Measurements from ENCODE around the gene HNRNPUL1.
"Not testable (repeated sequence)": the region's sequence is repeated elsewhere in the genome, so short reads cannot be mapped to it uniquely, and the experiment has no call there.

The HNRNPUL1 gene

DNA sequence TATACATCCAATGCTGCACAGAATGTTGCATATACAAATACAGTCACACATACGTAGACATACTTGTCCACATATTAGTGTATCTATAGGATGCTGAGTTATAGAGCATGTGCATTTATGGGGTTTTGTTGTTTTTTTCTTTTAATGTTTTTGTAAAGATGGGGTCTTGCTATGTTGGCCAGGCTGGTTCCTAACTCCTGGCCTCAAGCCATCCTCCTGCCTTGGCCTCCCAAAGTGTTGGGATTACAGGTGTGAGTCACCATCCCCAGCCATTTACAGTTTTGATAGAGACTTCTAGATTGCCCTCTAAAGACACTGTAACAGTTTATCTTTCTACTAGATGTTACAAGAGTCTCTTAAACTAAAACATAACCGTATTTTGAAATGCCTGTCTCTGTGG is 14.3 kb downstream of the HNRNPUL1 start:
- no peak for DNase-seq

DNA sequence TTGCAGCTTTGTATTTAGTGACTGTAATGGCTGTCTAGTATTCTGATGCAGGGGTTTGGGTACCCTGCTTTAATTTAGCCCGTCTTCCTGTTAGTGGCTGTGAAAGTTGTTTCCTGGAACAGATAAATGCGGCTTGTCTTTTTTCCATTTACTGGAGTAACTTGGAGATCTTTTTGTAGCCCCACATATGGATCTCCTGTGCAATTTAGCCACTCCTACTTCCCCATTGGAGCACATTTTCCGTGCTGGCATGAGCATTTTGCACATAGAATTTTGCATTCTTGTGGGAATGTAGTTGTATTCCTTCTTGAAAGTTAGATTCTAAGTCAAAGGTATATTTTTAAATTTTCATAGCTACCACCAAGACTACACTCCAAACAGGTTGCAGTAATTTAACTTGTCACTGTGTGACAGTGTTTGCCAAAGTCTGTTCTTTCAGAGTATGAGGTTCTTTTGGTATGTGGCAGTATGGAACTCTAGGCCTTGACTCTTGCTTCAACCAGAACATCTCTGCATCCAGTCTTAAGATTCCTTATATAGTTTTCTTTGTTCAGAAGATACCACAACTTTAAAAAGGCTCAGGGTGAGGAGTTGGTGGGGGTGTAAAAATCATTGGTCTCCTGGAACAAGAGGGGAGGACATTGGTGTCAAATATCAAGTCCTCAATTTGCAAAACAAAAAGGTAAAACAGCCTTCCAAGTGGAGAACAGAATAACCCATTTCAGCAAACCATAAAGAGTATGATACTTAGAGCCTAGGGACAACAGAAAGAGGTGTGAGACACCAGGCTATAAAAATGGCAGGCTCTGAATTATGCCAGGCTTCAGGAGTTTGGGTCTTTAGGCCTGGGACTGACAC is 24.7 kb downstream of the HNRNPUL1 start:
- no peak for DNase-seq

DNA sequence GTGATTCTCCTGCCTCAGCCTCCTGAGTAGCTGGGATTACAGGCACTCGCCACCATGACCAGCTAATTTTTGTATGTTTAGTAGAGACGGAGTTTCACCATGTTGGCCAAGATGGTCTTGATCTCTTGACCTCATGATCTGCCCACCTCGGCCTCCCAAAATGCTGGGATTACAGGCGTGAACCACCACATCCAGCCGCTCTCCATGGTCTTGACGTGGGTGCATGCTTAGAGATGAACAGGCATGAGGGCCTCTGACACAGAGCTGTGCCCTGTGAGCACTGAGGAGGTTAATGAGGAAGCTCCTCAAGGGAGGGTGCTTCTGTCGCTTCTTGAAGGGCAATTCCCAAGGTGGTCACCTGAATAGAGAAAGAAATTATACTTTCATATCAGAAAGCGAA is 25.6 kb downstream of the HNRNPUL1 start:
- not testable (repeated sequence) for DNase-seq

DNA sequence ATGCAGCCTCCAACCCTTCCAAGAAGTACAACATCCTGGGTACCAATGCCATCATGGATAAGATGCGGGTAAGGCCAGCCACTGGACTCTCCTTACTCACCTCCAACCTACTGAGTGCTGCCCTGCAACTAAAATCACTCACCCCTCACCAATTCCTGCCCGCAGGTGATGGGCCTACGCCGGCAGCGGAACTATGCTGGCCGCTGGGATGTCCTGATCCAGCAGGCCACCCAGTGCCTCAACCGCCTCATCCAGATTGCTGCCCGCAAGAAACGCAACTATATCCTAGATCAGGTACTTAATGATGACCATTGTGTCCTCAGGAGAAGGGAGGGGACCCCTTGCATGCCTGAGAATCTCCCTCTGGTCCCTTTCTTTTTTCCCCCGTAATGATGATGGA is 30.2 kb downstream of the HNRNPUL1 start:
- DNase-seq = no peak

DNA sequence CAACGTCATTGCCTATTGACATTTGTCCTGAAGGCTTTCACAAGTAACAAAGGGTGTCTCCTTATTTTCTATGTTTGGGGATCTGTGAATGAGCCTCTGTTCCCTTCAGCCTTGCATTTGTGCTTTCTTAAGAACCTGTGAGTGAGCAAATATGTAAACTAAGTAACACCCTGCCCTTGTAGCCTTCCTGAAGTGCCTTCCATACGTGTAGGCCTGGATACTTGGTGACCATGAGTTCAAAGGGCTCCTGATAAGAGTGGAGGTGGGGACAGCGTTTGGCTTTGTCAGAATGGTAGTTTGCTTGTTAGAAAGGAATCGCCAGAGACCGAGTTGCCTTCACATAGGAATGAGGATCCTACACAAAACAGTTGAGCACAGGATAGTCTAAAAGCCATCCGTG is 31.3 kb downstream of the HNRNPUL1 start:
- no peak for DNase-seq

DNA sequence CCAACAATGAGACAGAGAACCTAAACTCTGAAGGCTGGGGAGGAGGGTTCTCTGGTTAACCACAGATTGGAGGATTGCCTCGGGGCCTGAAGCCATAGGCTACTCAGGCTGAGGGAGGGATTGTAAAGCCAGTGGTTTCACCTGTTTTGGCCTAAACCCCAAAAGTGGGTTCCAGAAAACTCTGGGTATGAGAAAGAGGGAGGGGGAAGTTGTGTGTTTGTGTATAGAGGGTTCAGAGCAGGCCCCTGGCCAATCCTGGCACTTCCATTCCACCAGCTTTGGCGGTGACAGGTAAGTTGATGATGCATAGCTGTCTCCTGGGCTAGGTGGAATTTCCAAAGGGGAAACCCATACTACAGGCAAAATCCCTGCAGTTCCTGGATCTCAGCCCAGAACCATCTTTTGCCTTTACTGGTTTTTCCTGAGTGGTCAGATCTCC is 32.3 kb downstream of the HNRNPUL1 start:
- DNase-seq = no peak

DNA sequence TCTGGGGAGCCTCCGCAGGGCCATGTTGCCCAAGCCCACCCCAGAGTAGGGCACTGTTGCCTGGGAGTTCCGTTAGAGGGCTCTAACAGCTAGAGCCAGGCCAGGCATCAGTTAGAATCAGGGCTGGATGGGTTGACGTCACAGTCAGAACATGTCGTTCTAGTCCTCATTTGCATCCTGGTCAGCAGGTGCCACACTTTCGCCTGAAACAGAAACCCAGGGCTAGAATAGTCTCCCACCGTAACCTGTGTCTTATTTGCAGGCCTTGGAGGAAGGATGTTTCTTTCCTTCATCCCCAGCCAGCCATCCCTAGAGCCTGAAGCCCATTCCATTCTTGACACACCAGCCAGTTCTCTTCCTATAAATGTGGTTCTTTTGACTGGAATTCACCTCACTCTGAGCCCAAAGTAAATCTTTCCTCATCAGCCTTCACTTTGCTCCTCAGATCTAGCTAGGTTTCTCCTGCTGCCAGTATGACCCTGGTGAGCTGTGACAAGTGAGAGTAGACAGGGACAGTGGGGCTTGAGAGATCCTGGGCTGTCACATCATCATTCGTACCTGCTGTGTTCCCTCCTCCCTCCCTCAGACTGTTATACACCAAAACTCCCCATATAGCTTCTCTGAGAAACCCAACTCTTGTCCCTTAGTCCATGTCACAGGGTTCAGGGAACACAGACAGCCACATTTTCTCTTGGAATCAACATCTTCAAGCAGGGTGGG is 33.6 kb downstream of the HNRNPUL1 start:
- no peak for DNase-seq

DNA sequence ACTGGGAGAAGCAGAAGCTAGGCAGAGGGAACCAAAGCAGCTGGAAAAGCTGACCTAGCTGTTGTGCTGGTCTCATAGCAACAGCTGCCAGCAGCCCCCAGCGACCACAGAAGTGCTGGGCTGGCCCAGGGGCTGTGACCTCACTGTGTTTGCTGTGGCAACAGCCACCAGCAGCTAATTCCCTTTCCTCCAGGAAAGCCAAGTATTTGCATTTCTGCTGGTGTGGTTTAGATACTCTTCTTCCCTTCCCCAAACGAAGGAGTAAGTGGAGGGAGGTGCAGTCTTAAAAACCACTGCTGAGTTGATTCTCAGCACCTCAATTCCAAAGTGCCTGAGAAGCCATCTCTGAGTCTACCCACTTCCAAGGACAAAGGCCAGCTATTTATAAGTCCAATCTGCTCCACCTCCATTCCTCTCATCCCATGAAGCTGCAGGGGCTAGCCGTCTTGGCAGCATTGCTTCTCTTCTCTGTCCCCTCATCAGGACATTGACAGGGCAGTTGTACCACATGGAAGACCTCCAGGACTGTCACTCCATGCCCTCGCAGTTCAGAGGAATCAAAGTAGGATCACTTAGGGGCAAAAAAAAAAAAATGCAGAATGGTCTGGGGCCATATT is 34.3 kb downstream of the HNRNPUL1 start:
- no peak for DNase-seq

DNA sequence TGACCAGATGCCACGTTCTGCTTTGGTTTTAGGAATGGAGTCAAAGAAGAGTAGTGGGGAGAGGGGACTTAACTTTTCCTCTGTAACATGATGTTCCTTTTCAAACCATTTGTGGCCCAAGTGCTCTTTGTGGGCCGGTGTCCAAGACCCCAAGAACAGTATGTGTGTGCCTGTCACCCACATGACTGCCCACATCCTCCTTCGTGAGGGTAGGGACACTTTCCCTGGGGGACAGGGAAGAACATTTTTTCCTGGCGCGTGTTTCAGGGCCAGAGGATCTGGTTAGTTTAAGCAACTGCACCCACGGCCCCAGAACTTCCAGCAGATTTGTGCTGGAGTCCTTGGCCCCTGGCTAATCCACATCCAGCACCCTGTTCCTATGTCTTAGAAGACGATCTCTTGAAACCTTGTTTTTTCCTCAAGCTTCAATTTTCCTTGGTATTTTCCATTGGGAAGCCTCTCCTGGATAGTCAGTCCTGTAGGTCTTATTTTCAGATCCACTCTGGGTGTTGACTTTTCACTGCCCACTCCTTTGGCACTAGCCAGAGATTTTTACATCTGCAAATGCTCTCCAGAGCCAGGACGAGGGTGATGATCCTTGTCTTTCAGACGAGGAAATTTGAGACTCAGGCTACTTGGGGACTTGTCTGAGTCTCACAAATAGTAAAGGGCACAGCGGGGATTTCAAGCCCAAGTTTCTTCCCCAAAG is 35.0 kb downstream of the HNRNPUL1 start:
- DNase-seq = no peak

DNA sequence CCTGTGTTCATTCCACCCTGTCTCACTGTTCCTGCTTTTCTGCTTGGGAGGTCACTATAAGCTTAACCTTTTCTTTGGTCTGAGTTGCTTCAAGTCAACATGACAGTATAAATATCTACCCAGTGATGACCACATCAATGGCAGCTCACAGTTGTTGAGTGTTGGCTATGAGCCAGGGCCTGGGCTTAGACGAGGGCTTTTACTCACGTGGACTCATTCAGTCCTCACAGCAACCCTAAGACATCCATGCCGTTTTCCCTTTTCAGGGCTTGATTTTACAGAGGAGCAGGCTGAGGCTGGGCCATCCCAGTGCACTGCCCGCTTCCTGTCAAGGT is 35.5 kb downstream of the HNRNPUL1 start:
- DNase-seq = no peak

DNA sequence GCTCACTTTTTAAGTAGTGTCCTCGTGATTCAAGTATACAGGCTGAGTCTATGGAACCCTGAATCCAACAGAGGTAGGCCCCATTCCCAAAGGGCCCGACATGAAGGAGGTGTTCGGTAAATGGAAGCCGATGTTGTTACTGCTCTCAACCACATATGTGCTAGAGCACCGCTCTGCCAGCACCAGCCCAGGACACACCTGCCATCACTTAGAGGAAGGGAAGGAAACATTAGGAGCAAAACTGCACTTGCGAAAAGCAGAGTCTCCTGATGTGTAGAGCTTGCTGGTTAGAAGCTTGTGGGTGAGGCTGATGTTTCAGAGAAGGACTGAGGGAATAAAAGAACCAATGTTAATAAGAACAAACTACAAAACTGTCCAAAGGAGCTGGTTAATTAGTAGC is 36.4 kb downstream of the HNRNPUL1 start:
- no peak for DNase-seq

DNA sequence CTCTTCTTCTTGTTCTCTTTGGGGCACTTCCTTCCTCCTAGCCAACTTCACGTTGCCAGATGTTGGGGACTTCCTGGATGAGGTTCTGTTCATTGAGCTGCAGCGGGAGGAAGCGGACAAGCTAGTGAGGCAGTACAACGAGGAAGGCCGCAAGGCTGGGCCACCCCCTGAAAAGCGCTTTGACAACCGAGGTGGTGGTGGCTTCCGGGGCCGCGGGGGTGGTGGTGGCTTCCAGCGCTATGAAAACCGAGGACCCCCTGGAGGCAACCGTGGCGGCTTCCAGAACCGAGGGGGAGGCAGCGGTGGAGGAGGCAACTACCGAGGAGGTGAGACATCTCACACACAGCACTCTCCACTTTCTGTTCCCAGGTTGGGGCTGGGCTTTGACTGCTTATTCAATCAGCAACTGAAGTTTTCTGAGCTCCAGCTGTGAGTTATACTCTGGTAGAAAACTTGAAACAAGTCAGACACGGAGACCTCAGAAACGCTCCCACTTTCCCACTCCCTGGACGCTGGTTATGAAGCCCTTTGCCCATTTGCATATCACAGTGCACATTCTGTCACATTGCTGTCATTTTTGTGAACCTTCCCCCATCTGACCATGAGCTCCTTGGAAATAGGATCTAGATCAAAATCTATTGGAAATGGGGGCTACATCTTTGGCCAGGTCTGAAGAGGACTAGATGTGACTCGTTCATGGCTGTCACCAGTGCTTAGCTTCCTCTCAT is 38.6 kb downstream of the HNRNPUL1 start:
- peak; percentile 80 for DNase-seq

DNA sequence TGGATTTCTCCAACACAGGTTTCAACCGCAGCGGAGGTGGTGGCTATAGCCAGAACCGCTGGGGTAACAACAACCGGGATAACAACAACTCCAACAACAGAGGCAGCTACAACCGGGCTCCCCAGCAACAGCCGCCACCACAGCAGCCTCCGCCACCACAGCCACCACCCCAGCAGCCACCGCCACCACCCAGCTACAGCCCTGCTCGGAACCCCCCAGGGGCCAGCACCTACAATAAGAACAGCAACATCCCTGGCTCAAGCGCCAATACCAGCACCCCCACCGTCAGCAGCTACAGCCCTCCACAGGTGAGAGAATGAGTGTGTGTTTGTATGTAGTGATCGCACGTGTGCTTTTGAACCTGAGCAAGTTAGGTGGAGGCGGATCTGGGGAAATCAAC is 39.8 kb downstream of the HNRNPUL1 start:
- no peak for DNase-seq

DNA sequence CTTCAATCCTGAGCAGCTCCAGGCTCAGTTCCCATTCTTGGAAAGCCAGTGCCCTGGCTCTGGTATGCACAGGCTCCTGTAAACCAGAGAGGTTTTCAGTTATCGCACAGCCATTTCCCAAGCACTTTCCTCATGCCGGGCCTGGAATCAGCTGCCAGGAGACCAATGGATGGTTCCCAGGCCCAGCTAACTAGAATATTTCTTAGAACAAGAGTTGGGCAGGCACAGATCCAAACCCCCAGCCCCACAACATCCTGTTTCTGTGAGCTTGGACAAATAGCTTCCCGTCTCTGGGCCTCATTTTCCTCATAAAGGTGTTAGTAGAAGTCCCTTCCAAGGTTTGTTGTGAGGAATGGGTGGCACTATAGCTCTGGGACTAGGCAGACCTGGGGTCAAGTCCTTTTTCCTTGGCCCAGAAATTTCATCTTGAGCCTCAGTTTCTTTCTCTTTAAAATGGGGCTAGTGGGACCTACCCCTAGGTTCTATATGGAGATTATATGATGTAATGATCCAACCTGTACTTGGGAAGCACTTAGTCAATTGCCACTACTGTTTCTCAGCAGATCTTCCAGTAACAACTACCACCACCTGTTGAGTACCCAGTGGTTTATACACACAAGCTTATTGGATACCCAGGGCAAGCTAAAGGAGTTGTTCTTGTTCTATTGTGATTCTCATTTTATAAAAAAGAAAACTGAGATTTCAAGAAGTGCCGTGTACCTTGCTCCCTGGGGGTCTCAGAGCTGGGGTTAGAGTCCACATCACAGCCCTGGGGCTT is 40.7 kb downstream of the HNRNPUL1 start:
- DNase-seq = no peak

DNA sequence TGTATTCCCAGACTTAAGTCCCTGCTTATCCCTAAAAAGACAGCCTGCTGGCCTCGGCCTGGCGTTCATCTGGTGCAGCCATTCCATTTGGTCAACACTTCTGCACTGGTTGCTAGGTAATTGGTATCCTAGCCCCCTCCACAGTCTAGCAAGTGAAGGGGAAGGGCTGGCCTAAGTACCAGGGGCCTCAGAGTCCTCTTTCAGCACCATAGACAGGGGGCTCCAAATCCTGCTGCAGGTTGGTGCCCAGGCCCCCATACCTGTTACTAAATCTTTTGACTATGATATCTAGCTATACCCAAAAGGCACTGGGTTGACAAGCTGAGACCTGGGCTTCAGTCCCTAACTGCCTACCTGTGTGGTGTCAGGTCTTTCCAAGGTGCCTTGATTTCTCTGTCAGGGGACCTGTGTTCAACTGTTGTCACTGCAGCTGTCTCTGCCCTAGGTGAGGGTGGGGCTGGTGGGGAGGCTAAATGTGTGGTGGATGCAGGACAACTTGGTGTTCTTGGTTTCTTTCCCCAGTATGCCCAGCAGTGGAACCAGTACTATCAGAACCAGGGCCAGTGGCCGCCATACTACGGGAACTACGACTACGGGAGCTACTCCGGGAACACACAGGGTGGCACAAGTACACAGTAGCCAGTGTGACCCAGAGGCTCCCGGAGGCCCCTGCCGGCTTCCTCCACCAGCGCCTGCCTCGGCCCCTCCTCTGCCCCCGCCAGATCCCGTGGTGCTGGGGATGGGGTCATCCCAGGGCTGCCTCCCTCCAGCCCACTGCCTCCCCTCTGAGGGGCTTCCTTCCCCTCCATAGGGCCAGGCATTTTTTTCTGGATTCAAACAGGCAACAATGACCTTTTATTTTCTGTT is 42.0 kb downstream of the HNRNPUL1 start:
- no peak for DNase-seq

DNA sequence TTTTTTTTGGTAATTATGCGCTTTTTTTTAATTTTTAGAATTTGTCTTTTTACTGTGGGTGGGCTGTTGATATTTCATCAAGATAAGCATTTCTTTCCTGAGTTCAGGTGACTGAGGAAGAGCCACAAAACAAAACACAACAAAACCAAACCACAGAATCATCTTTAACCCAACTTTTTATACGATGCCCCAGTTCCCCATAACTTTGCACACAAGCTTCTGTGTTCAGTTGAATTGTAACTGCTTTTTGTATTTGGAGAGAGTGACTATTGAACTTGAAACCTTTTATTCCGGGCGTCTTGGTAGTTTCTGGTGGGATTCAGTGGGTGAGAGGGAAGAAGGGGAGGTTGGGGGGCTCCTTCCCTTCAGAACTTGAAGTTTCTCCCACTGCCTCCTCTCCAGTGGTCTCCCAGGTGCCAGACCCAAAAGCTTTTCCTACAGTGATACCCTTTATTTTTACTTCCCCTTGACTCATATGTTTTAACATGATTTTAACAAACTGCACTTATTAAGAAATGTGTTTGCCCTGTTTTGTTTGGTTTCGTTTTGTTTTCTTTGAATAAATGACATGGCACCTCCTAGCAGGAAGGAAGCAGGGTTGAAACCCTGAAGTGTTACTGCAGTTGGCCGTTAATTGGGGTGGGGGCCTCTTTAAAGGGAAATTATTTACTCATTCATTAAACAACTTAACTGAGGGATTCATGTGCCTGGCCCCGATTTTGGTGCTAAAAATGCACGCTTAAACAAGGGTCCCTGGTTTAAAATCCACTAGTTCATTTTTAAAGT is 43.1 kb downstream of the HNRNPUL1 start:
- no peak for DNase-seq

DNA sequence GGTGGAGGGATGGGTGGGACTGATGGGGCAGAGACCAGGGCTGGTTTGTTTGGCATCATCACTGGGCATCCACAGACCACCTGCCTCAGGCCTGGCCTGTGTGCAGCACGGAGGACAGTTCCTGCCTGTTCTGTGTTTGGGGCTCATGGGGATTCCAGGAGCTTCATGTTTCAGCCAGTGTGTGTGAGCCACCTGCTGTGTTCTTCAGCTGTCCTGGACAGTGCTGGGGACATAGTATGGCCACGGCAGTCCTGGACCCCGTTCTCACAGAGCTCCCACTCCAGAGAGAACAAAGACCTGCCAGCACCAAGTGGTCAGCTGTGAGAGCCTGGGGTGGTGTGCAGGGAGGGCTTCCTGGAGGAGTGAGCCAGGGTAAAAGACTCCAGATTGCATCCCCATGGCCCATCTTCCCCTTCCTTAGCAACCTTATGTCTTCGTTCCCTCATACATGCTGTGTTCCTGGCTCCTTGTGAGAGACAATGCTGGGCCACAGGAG is 43.8 kb downstream of the HNRNPUL1 start:
- DNase-seq = no peak

DNA sequence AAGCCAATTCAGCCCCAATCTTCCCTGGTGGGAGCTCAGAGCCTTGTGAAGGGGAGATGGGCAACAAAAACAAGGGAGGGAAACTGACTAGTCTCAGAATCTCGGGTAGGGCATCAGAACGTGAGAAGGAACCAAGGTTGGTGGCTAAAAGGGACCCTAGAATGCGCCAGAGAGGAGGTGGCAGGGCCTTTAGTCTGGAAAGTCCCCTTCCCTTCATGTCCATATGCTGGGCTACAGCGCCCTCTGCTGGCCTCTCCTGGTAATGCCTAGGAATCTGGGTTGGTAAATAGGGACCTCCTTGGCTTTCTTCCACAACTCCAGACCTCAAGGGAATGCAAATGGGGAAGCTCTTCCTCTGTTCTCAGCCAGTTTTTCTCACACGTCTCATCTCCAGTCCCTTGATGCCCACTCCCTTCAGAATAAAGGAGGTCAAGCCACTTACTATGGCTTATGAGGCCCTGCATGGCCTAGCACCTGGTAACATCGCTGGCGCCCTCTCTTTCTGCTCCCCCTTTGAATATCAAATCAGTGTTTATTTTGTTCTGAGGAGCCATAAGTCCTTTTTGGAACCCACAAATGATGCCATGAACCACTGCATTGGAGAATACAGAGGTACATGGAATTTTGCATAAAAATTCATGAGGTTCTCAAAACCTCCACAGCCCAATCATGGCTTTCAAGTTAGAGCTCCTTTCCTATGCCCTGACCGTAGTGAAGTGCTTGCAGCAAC is 44.4 kb downstream of the HNRNPUL1 start:
- peak; percentile 93 for DNase-seq
